Activated naive CD4-positive, alpha-beta T cell treated with anti-CD3 and anti-CD28 coated beads, Interleukin-2, amount 50 U/mL, for 72 hours (primary cell): ENCODE measurements around the gene SPATA32. TPM values are rescaled to one million over a fixed set of nuclear protein-coding genes. Genes with fewer than 3 reads are reported as not detected.

Experiments used
- ATAC-seq, 2 donors: fragments of 150-1000 bp; cut with Tn5 transposase; 2 replicates each; pipeline ENCODE4 v1.10.0; 2021; ENCODE audit warnings: mild to moderate bottlenecking in 2 of 2, moderate library complexity in 2 of 2
- DNase-seq, 2 donors: peaks; one replicate each; pipeline ENCODE4 v3.0.0; 2021 to 2022; ENCODE audit warnings: low spot score in 2 of 2
- H3K27ac Mint-ChIP-seq, 2 donors: one replicate each; pipeline ENCODE4 v1.8.0; 2022; ENCODE audit warnings: mild to moderate bottlenecking in 2 of 2, mixed read lengths in 2 of 2
- H3K36me3 Mint-ChIP-seq, 2 donors: one replicate each; pipeline ENCODE4 v1.8.0; 2022; ENCODE audit warnings: mixed read lengths in 2 of 2
- H3K9me3 Mint-ChIP-seq, 2 donors: one replicate each; pipeline ENCODE4 v1.8.0; 2022; ENCODE audit warnings: mixed read lengths in 2 of 2
- total RNA-seq, 2 donors: library from RNA; stranded (reverse); gene quantifications; one replicate each; pipeline ENCODE4 v1.2.3, GENCODE V29; 2022

Gene SPATA32
- total RNA-seq, 2 donors from 2014 or later: 0.37 to 0.50 TPM

DNA sequence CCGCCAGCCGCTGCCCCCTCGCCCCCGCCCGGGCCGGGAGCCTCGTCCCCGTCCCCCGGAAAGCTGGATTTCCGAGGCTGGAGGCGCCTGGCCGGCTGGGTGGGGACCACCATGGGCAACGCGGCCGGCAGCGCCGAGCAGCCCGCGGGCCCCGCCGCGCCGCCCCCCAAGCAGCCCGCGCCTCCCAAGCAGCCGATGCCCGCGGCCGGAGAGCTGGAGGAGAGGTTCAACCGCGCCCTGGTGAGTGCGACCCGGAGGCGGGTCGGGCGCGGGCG is 39.9 kb downstream of the SPATA32 start:
- DNase-seq (peak in 1 of 2 donors; percentile 57), ATAC-seq (no peak)
- Mint-ChIP-seq H3K27ac (peak overlapping the region in 1 of 2 donors; percentile 100), H3K36me3 (peaks cover 54 to 66% of the 10 kb centered on the region in 2 donors), H3K9me3 (no peaks in the 10 kb centered on the region)

DNA sequence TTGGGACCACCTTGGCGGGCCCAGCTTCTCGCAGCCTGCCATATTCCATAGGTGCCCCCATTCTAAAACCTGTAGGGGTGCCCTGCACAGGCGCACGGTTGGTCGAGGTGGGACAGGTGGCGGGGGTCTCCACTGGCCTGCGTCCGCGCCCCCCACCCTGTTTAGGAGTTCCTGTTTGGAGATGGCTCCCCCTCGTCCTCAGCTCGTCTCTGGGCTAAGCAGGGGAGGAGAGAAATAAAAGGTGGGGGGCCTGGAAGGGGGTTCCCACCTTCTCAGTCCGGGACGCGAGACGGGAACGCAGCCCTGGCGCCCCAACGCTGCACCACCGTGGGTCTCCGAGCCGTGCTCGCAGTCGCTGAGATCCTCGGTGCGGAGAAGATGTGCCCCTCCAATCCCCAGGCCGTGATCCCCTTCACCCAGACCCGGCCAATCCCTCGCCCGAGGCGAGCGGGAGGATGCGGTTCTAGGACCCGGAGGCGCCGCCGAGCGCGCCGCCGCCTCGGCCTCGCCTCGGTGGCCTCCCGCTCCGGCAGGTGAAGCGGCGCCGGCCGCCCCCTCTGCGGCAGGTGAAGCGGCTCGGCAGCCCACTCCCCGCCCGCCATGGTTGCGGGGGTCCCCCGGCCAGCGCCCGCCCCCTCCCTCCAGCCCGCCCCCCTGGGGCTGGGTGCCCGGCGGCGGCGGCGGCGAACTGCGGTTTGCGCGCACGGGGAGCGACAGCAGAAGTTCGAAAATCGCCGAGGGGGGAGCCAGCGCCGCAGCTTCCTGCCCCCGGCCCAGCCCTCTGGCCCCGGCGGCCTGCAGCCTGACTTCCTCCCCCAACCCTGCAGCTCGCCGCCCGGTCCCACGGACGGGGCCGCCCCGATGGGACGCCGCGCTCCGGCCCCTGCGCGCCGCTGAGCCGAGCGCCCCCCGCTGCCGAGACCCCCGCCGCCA is 40.5 kb downstream of the SPATA32 start, which contains the start of gene FMNL1:
FMNL1 (plus strand) TSS at position 805 of the 933 bp plus-strand sequence. CDS start 240 bp downstream, outside the sequence.
- peak within 1 kb of the TSS; percentile 95 to 100 for H3K27ac Mint-ChIP-seq
- no peaks in the 10 kb centered on the region for H3K9me3 Mint-ChIP-seq
- DNase-seq: peak; percentile 53 to 79
- ATAC-seq: no peak
- H3K36me3 Mint-ChIP-seq: peaks cover 59 to 60% of the 10 kb centered on the region in 2 donors

DNA sequence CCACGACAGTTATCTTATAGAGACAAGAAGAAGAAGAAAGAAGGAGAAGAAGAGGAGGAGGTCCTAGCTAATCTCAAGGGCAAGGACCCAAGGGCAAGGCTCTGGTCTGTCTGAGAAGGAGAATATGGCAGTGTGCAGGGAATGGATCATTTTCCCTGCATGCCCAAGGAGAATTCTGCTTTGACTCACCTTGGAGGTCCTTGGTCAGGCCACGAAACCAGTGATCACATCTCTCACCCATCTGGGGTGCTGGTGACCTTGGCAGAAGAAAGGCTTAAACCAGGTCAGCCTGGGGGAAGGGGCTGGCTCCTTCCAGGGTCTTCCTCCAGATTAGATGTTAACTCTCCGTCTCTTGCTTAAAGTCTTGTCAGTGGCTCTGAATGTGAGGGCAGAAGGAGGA is 41.8 kb downstream of the SPATA32 start:
- ATAC-seq (no peak), DNase-seq (peak in 1 of 2 donors; percentile 61)
- Mint-ChIP-seq H3K36me3 (peaks cover 57 to 58% of the 10 kb centered on the region in 2 donors), H3K27ac (peak overlapping the region; percentile 38 to 79), H3K9me3 (no peaks in the 10 kb centered on the region)

DNA sequence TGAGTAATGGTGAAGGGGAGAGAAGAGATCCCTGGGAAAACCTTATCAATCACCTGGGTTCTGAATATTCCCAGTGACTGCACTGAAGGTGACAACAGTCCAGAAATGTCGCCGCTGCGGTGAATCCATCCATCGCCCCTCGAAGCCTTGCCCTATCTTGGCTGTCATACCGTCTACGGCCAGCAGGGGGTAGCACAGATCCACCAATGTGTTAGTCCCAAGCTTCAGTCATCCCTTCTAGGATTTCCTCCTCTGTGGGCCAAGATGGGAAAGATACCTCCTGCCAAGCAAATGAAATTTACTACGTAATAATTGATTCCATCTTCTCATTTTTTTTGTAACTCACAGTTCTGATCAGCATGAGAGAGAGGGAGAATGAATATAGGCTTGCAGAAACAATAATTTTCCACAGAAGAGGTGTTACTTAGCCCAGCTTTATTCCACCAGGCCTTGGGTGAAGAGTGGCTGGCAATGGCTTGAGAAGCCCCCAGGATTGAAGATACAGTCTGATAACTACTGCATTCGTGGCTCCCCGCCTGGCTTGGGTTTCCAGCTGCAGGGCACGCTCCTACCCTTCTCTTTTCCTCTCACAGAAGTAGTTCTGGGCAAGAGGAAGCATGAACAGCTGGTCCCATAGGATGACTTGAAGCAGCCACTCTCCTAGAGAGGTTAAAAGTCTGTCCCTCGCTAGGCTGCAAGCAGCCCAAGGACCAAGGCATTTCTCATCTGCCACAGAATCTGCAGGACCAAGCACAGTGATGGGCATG is 42.8 kb downstream of the SPATA32 start:
- ATAC-seq: peak in 1 of 2 donors; percentile 19
- no peaks in the 10 kb centered on the region for H3K9me3 Mint-ChIP-seq
- H3K36me3 Mint-ChIP-seq: peaks cover 52% of the 10 kb centered on the region in 2 donors
- peak overlapping the region; percentile 50 to 79 for H3K27ac Mint-ChIP-seq
- peak; percentile 79 to 94 for DNase-seq

Other genes with a start within 250 kb of the SPATA32 start
- 10 to 100 TPM; 38.9 to 93.4 TPM for gene DCAKD, start 210.5 kb downstream of the SPATA32 start, total RNA-seq
- 100 to 1,000 TPM; 130 to 270 TPM for gene NMT1, start 200.8 kb downstream of the SPATA32 start, total RNA-seq
- gene PLCD3, start 129.6 kb downstream of the SPATA32 start, total RNA-seq: 1 to 10 TPM; 3.9 to 7.7 TPM
- 10 to 100 TPM; 12.9 to 18.9 TPM for gene ACBD4, start 126.4 kb downstream of the SPATA32 start, total RNA-seq
- gene HEXIM1, start 113.6 kb downstream of the SPATA32 start, total RNA-seq: 10 to 100 TPM; 50.9 to 93.3 TPM
- gene HEXIM2, start 100.2 kb downstream of the SPATA32 start, total RNA-seq: 1 to 10 TPM; 6.0 to 6.3 TPM
- gene FMNL1, start 40.2 kb downstream of the SPATA32 start, total RNA-seq: 100 to 1,000 TPM; 221 to 735 TPM
- gene MAP3K14, start 54.9 kb upstream of the SPATA32 start, total RNA-seq: 10 to 100 TPM; 38.4 to 54.4 TPM
- gene ARHGAP27, start 170.8 kb upstream of the SPATA32 start, total RNA-seq: 10 to 100 TPM; 49.7 to 55.1 TPM
- 10 to 100 TPM; 22.9 to 33.7 TPM for gene PLEKHM1, start 228.6 kb upstream of the SPATA32 start, total RNA-seq